NCI-H2171 treated with DMSO at 0.1 percent for 48 hours (cell line): ENCODE results near the gene TMPRSS7.

Source experiments
- DNase-seq: peaks from one replicate; lab custom pipeline; 2025; lab: John Stamatoyannopoulos, UW

TMPRSS7 gene

GRCh38 chr3:112096176-112096575, 61.6 kb downstream of the TMPRSS7 start:
- DNase-seq, result no peak

GRCh38 chr3:112097378-112097777, 62.8 kb downstream of the TMPRSS7 start:
- peak; percentile 76 for DNase-seq

- DNase-seq, result no peak
These were observed 67.4 kb downstream of the TMPRSS7 start for GRCh38 chr3:112101916-112102315.

GRCh38 chr3:112104774-112105173, 70.2 kb downstream of the TMPRSS7 start:
- DNase-seq, result no peak

- peak; percentile 88 for DNase-seq
These were observed 74.8 kb downstream of the TMPRSS7 start for GRCh38 chr3:112109322-112109721.

GRCh38 chr3:112111785-112112402, 77.4 kb downstream of the TMPRSS7 start:
- DNase-seq, result peak; percentile 84

GRCh38 chr3:112114576-112115160, 80.1 kb downstream of the TMPRSS7 start:
- no peak for DNase-seq

GRCh38 chr3:112115161-112115739, 80.7 kb downstream of the TMPRSS7 start:
- DNase-seq, result no peak

GRCh38 chr3:112115806-112116383, 81.4 kb downstream of the TMPRSS7 start:
- no peak for DNase-seq

GRCh38 chr3:112116748-112117186, 82.2 kb downstream of the TMPRSS7 start:
- DNase-seq, result no peak

GRCh38 chr3:112117415-112117814, 82.9 kb downstream of the TMPRSS7 start:
- no peak for DNase-seq

- no peak for DNase-seq
These were observed 83.5 kb downstream of the TMPRSS7 start for GRCh38 chr3:112117841-112118571.

GRCh38 chr3:112119962-112120836, 85.7 kb downstream of the TMPRSS7 start:
- no peak for DNase-seq

GRCh38 chr3:112121577-112122547, 87.3 kb downstream of the TMPRSS7 start:
- DNase-seq, result no peak

- no peak for DNase-seq
These were observed 88.3 kb downstream of the TMPRSS7 start for GRCh38 chr3:112122870-112123269.

GRCh38 chr3:112123548-112123947, 89.0 kb downstream of the TMPRSS7 start:
- DNase-seq, result no peak

- DNase-seq, result peak; percentile 37
These were observed 90.5 kb downstream of the TMPRSS7 start for GRCh38 chr3:112124907-112125607.

- DNase-seq, result no peak
These were observed 92.0 kb downstream of the TMPRSS7 start for GRCh38 chr3:112126511-112126911.
